ENCODE data around the gene PCGF2.
"Not testable (repeated sequence)": the region's sequence is repeated elsewhere in the genome, so short reads cannot be mapped to it uniquely, and the experiment has no call there.

The PCGF2 gene

DNA sequence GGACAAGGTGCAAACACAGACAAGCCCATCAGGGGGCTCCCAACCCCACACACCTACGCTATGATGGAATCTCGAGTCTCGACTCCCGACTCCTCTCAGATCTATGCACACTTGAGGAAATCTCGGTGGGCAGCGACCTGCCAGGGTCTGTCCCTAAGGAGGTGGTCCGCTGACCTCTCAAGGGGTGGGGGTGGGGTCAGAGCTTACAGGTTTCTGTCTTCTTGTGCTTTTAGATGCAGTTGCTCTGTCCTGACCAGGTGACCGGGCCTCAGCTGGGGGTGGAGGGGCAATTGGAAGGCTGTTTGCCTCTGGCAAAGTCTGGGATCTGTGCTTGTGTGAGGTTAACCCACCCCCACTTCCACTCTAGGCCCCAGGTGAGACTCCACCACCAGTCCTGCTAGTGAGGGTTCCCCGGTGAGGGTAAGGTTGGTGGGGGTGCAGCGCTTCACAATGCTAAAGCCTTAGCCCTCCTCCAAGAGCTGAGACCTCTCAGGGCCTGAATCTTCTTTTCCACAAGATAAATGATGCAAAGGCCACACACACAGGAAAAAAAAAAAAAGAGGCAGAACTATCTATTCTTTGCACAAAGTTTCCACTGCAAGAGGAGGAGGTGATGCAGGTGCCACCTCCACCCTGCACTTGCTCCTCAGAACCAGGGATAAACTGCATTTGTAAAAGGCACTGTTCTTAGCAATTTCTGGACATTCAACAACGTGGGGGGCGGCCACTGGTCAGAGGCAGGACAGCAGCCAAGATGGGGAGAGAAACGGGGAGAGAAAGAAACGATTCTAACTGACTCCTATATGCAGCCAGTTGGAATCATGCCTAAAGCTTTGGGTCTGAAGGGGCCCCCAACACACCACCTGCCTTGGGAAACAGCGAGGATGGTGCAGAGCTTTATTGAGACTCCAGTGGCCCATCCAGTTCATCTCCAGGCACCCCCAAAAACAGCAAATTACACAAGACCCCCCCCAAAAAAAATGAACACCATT is 13.9 kb downstream of the PCGF2 start:
- DNase-seq: peak; percentile 15

GRCh38 chr17:38733282-38733981 is 14.7 kb downstream of the PCGF2 start:
- DNase-seq: no peak

DNA sequence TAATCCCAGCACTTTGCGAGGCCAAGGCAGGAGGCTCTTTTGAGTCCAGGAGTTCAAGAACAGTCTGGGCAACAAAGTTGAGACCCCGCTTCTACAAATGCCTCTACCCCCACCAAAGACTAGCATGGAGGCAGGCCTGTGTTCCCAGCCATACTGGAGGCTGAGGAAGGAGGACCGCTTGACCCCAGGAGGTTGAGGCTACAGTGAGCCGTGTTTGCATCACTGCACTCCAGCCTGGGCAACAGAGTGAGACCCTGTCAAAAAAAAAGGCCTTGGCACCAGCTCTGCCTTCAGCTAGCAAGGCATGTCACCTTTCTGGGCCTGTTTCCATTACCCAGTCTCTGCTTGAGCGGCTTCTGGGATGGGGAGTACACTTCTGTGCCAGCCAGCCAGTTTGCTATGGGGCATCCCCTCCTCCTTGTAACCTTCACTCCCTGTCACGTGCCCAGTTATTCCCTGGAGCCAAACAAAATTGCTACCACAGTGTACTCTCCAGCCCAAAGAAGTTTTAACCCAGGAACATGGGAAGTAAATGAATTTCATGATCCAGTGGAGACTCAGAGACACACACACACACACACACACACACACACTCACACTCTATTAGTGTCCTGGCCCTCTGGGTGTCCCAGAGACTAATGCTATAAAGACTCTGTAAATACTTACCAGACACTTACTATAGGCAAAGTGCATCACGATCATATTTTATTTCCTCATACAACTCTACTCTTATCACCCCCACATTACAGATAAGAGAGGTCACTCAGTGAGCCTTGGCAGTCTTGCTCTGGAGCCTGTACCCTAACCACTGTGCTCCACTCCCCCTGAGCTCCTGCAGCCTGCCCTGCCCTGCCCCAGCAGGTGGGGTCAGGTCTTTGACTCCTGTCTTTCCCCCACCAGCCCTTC is 15.5 kb downstream of the PCGF2 start:
- DNase-seq: no peak

- DNase-seq: no peak
These were observed 16.4 kb downstream of the PCGF2 start for GRCh38 chr17:38731526-38732294.

GRCh38 chr17:38730526-38731379 is 17.4 kb downstream of the PCGF2 start:
- DNase-seq: no peak

- DNase-seq: peak; percentile 62
These were observed 18.1 kb downstream of the PCGF2 start, which contains the start of gene CISD3 for GRCh38 chr17:38729886-38730525. TSS of gene CISD3 (plus strand) at chr17:38730341. CDS start at chr17:38730359, 18 bp downstream.

DNA sequence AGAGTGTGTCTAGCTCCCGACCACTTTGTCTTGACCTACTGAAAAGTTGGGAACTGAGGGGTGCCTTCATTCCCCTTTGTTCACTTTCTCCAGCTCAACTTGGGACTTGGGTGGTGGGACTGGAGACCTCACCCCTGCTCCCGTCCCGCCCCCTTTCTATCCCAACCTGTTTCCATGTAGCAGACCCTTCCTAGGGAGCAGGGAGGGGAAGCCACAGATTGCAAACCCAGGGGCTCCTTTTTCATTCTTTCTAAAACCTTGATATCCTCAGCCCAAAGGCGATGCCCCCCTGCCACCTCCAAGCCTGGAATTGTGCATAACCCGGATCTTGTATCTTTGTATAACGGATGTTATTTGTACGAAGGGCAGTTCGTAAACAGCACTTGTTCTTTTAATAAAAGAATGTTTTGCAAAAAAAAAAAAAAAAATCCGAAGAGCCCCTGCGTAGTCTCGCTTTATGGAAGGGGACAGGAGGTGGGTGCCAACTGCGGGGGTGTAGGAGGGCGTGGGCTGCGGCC is 18.7 kb downstream of the PCGF2 start:
- no peak for DNase-seq

DNA sequence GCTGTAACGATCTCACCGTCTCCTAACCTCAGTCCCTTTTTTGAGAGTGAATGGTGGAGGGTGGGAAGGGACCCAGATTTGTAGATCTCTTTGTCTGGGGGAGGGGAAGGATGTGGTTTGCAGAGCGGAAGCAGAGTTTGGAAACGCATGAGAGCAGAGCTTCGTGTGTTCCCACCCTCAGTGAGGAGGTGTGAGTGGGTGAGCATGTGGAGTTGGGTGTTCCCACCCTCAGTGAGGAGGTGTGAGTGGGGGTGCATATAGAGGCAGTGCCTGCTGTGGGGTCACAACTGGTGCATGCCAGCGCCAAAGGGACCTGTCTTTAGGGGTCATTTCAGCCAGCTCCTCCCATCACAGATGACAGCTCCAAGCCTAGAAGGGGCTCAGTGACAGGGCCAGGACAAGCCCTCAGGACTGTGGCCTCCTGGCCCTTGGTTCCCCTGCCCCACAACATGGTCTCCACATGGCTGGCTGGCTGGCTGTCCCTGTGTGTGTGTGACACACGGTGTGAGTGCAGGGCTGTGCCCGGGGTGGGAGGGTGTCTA is 19.8 kb downstream of the PCGF2 start:
- no peak for DNase-seq

DNA sequence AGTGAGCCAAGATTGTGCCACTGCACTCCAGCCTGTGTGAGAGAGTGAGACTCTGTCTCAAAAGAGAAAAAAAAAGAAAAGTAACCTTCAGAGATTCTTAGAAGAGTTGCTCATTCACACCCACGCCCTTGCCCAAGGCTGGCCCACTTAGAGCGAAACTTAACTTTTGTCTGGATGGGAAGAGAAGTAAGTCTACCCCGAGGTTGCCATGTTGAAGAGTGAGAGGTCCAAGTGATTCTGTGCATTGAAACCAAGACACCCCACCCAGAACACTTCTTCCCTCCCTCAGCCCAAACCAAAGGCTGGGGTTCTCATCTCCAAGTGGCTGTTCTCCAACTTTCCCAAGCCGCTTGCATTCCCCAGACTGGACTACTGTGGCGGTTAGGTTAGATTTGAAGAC is 20.4 kb downstream of the PCGF2 start:
- DNase-seq: no peak

DNA sequence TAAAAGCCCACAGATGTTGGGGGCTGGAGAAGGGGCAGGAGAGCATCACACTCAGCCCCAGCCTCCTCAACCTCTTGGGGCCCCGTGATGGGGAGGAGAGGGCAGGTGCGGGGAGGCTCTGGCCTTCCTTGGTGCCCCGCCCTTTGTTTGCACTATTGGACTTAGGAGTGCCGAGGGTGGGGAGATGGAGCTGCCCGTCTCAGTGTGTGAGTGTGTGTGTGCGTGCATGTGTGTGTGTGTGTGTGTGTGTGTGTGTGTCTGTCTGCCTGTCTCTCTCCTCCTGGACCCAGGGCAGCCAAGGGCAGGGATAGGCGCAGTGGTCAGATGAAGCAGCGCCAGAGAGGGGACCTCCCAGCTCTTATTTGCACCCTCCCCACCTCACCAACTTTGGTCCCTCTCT is 22.0 kb downstream of the PCGF2 start:
- DNase-seq: not testable (repeated sequence)

DNA sequence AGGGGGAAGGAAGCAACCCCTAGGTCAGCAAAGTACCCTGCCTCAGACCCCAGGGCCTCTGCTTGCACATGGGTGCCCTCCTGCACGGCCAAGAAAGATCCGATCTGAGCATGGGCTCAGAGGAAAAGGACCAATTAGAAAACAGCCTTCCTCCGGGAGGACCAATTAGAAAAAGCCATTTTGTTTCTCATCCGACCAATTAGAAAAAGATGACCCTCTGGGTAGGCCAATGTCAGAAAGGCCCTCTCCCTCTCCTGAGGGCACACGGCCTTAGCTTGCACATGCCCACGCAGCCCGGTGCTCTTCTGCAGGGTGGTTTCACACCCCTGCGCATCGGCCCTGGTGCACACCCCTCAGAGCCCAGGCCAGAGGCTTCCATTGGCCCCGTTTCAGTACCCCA is 23.1 kb downstream of the PCGF2 start:
- no peak for DNase-seq

GRCh38 chr17:38724337-38724988 is 23.7 kb downstream of the PCGF2 start:
- DNase-seq: peak; percentile 84

GRCh38 chr17:38721802-38722201 is 26.3 kb downstream of the PCGF2 start:
- DNase-seq: no peak

DNA sequence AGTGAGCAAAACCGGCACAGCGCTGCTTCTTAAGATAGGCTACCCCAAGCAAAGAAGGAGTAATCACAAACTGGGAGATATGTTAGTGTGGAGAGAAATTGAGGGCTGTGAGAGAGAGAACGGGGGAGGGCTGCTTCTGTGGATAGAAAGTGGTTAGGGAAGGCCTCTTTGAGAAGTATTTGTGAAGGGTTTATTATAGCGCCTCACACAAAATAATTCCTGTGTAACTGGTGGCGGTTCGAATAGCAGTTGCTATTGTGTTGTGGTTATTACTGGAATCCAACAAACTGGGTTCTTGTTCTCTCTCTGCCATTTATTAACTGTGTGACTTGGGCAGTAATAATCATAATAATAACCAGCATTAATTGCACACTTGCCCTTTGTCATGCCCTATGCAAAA is 27.2 kb downstream of the PCGF2 start:
- DNase-seq: no peak

GRCh38 chr17:38719943-38720641 is 28.0 kb downstream of the PCGF2 start:
- DNase-seq: no peak

DNA sequence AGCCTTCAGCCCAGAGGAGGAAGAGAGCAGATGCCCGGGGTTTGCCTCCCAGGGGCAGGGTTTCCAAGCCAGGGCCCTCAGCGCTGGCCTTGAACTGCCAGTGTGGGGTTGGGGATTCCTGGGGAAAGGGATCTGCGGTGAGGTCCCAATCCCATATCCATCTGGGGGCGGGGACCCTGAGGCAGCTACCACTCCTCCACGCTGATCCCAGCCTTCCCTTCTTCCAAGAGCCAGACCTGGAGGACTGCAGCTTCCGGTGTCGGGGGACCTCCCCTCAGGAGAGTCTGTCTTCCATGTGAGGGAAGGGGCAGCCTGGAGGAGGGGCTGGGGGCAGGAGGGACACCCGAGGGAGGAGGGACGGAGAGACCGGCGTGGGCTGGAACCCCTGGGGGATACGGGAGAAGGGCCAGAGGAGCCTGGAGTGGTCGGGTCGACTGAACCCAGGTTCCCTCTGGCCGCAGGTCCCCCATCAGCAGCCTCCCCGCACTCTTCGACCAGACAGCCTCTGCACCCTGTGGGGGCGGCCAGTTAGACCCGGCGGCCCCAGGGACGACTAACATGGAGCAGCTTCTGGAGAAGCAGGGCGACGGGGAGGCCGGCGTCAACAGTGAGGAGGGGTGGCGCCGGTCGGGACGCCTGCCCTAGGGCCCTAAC is 28.7 kb downstream of the PCGF2 start:
- DNase-seq: no peak

DNA sequence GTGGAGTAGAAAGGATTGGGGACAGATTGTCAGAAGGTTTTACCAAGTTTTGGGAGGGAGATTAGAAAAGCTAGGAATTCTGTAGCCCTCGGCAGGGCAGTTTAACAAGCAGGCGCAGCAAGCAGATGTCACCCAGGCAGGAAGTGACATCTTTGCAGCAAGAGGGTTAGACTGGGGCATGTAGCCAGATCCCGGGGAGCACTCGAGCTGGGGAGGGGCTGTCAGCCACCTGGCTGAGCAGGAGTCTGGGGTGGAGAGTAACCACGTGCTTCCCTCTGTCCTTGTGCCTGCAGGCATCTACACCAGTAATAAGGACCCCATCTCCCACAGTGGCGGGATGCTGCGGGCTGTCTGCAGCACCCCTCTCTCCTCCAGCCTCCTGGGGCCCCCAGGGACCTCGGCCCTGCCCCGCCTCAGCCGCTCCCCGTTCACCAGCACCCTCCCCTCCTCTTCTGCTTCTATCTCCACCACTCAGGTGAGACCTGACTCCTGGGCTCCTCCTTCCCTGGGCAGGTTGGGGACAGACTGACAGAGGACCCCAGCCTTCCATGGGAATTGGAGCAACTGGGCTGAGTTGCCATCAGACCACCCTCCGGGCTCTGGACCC is 30.9 kb downstream of the PCGF2 start:
- no peak for DNase-seq

Measured in NCI-H1694 treated with DMSO at 0.1 percent for 48 hours (cell line).